Stimulated activated naive CD8-positive, alpha-beta T cell treated with anti-CD3 and anti-CD28 coated beads, Interleukin-15, amount 100 ng/mL, for 72 hours (primary cell): ENCODE results near the gene CAPN11.
A peak's percentile ranks its signal among the peaks of the same experiment; 100 is the strongest.

Experiments used
- ATAC-seq: fragments of 150-1000 bp; cut with Tn5 transposase; 2 replicates; pipeline ENCODE4 v1.10.0; 2021; ENCODE audit warnings: mild to moderate bottlenecking, moderate library complexity
- DNase-seq, 2 donors: peaks; one replicate each; pipeline ENCODE4 v3.0.0; 2021 to 2022
- H3K27ac Mint-ChIP-seq, 2 donors: one replicate each; pipeline ENCODE4 v1.8.0; 2022; ENCODE audit warnings: mild to moderate bottlenecking in 2 of 2, mixed read lengths in 2 of 2, moderate library complexity in 2 of 2
- H3K27me3 Mint-ChIP-seq: one replicate; pipeline ENCODE4 v1.8.0; 2022; ENCODE audit warnings: mixed read lengths
- H3K4me1 Mint-ChIP-seq: one replicate; pipeline ENCODE4 v1.8.0; 2022; ENCODE audit warnings: mild to moderate bottlenecking, mixed read lengths
- H3K4me3 Mint-ChIP-seq, 2 donors: one replicate each; pipeline ENCODE4 v1.8.0; 2022; ENCODE audit warnings: mild to moderate bottlenecking in 2 of 2, mixed read lengths in 2 of 2, moderate library complexity in 1 of 2
- H3K9me3 Mint-ChIP-seq, 2 donors: one replicate each; pipeline ENCODE4 v1.8.0; 2022; ENCODE audit warnings: mixed read lengths in 2 of 2

CAPN11 gene

GRCh38 chr6:44158770-44159228, at the start of gene CAPN11:
Gene CAPN11 (plus strand): TSS chr6:44158820. CDS start chr6:44158849, 29 bp downstream.
- no peaks in the 10 kb centered on the region for H3K9me3 Mint-ChIP-seq
- H3K4me1 Mint-ChIP-seq: peaks cover 15% of the 10 kb centered on the region
- H3K4me3 Mint-ChIP-seq: no peak within 1 kb of the TSS
- DNase-seq (no peak), ATAC-seq (no peak)
- peaks cover 8% of the 10 kb centered on the region for H3K27me3 Mint-ChIP-seq
- H3K27ac Mint-ChIP-seq: no peak within 1 kb of the TSS

- DNase-seq: no peak
- ATAC-seq: no peak
- Mint-ChIP-seq H3K27me3 (no peaks in the 10 kb centered on the region), H3K4me3 (no peak overlapping the region), H3K27ac (peak overlapping the region in 1 of 2 donors; percentile 10), H3K4me1 (peaks cover 5% of the 10 kb centered on the region), H3K9me3 (no peaks in the 10 kb centered on the region)
Observed at GRCh38 chr6:44109212-44109611, 49.4 kb upstream of the CAPN11 start.

DNA sequence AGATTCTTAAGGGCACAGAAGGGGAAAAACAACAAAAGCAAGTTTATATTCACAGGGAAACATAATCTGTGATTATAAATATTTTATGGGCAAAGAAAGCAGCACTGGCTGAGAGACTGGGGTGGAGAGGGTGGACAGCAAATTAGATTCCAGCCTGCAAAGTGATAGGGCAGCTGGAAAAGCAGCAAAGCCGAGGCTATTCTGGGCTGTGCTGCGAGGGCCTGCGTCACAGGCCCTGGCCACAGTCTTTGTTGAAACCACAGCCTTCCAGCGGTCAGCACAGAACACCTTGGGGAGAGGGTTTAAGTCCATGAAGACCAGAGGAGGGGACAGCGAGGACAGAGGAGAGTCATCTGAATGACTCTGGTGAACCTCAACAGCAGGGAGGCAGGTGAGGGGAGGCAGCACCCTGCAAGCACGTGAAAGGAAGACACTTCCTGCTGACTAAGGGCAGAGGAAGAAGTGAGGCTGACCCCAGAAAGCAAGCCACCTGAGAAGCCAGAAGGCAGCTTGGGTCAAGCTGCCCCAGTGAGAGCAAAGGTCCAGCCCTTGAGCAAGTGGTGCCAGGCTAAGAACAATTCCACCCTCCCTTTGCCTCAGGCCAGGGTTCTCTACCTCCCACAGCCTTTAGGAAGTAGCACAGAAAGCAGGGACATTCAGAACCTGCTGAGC, 48.5 kb upstream of the CAPN11 start:
- H3K27me3 Mint-ChIP-seq: no peaks in the 10 kb centered on the region
- H3K27ac Mint-ChIP-seq: peak overlapping the region in 1 of 2 donors; percentile 56
- ATAC-seq: no peak
- H3K4me3 Mint-ChIP-seq: no peak overlapping the region
- no peak for DNase-seq
- H3K9me3 Mint-ChIP-seq: no peaks in the 10 kb centered on the region
- peaks cover 5% of the 10 kb centered on the region for H3K4me1 Mint-ChIP-seq

GRCh38 chr6:44110966-44111365, 47.7 kb upstream of the CAPN11 start:
- H3K4me1 Mint-ChIP-seq: peaks cover 8% of the 10 kb centered on the region
- H3K9me3 Mint-ChIP-seq: no peaks in the 10 kb centered on the region
- no peak for DNase-seq
- no peaks in the 10 kb centered on the region for H3K27me3 Mint-ChIP-seq
- no peak for ATAC-seq
- no peak overlapping the region for H3K27ac Mint-ChIP-seq
- H3K4me3 Mint-ChIP-seq: no peak overlapping the region

DNA sequence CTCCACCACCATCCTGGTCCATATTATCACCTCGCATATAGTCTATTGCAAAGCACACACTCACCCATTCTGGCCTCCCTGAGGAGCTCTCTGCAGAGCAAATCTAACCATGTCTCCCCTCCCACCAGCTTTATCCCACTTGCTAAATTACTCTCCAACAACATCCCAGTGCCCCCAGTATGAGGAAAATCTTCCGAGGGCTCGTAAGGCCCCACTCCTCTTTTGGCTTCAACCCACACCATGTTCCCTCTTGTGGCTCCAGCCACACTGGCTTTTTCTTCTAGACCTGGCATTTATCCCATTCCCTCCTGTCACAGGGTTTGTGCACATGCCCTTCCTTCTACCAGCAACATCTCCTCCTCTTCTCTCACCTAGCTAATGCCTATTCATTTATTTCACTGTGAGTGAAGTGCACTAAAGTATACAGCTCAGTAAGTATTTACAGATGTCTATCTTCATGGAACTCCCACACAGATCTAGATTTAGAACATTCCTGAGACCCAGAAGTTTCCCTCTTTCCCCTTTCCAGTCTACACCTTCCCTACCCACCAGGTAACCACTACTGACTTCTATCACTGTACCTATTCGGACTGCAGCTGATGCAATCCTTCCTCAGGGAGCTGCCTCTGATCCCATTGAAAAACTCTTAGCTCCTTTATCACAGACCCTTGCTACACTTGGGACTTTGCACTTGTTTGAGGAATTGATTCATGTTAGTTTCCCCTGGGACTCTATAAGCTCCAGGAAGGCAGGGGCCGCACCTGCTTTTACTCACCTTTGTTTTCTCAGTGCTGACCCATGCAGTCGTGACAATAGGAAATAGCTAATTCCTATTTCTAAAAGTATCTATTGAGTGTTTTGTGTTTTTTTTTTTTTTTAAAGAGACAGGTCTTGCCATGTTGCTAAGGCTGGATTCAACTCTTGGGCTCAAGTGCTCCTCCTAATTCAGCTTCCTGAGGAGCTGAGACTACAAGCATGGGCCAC, 46.9 kb upstream of the CAPN11 start:
- DNase-seq (no peak), ATAC-seq (no peak)
- Mint-ChIP-seq H3K4me3 (no peak overlapping the region), H3K4me1 (peaks cover 12% of the 10 kb centered on the region), H3K9me3 (no peaks in the 10 kb centered on the region), H3K27me3 (no peaks in the 10 kb centered on the region), H3K27ac (no peak overlapping the region)

DNA sequence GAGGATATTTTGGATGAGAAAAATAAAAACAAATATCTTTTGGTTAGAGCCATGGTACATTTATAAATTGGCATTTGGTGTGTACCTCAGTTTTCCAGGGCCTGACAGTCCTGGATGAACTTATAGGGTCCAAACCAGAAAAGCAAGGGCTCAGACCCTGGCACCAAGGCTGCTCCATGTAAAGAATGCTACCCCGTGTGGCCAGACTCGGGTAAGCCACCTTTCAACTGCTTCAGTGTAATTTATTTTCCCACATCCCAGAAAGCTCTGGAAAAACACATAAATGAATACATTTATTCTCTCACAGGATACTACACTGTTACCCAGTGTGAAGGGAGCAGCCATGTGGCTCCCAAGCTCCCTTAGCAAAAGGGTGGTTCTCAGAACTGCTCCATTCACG, 45.2 kb upstream of the CAPN11 start:
- Mint-ChIP-seq H3K4me3 (no peak overlapping the region), H3K9me3 (no peaks in the 10 kb centered on the region), H3K27me3 (no peaks in the 10 kb centered on the region), H3K27ac (no peak overlapping the region), H3K4me1 (peaks cover 26% of the 10 kb centered on the region)
- ATAC-seq (no peak), DNase-seq (no peak)

DNA sequence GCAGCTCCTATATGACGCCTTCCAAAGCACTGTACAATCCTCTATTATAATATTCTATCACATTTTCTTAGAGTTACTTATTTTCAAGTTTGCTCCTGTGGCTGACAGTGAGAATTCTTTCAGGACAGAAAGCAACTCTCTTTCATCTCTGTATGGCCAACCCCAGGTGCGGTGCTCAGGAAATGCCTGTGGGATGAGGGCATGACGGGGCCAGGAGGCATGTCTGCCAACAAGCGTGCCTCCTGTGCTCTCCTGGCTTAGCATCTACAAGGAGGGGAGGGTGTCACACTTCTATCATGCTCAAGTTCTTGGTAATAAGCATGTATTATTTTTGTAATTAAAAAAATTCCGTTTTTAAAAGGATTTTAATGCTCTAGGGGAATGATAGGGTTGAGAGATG, 42.8 kb upstream of the CAPN11 start:
- Mint-ChIP-seq H3K27me3 (no peaks in the 10 kb centered on the region), H3K27ac (peak overlapping the region in 1 of 2 donors; percentile 79), H3K4me1 (peaks cover 41% of the 10 kb centered on the region), H3K9me3 (no peaks in the 10 kb centered on the region), H3K4me3 (no peak overlapping the region)
- no peak for ATAC-seq
- DNase-seq: no peak

- Mint-ChIP-seq H3K9me3 (no peaks in the 10 kb centered on the region), H3K4me1 (peaks cover 49% of the 10 kb centered on the region), H3K27me3 (no peaks in the 10 kb centered on the region), H3K27ac (peak overlapping the region in 1 of 2 donors; percentile 43), H3K4me3 (no peak overlapping the region)
- ATAC-seq (no peak), DNase-seq (no peak)
Observed at GRCh38 chr6:44116641-44117382, 41.8 kb upstream of the CAPN11 start.

DNA sequence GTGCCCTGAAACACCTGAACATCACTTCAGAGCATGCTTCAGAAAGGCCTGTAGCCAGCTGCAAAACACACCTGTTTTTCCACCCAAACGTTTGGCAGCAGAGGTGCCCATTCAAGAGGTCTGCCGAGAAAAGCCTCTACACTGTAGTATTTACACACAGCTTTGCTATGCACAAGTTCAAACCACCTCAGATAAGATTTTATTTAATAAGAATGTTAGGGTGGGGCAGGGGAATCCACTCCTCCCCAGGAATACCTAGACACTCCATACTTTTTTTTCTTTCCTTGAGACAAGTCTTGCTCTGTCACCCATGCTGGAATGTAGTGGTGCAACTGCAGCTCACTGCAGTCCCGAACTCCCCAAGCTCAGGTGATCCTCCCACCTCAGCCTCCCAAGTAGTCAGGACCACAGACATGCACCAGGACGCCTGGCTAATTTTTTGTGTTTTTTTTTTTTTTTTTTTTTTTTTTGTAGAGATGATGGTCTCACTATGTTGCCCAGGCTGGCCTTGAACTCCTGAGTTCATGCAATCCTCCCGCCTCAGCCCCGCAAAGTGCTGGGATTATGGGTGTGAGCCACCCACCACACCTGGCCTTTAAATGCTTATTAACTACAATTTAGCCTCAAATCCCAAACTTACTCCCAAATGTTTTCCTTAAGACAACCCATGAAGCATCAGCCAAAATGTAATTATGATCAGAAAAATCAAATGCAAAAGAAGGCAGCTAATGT, 41.1 kb upstream of the CAPN11 start:
- Mint-ChIP-seq H3K27ac (peak overlapping the region in 1 of 2 donors; percentile 43), H3K27me3 (no peaks in the 10 kb centered on the region), H3K4me1 (peaks cover 55% of the 10 kb centered on the region), H3K9me3 (no peaks in the 10 kb centered on the region), H3K4me3 (no peak overlapping the region)
- DNase-seq (no peak), ATAC-seq (no peak)

- ATAC-seq: no peak
- peaks cover 77% of the 10 kb centered on the region for H3K4me1 Mint-ChIP-seq
- no peak overlapping the region for H3K4me3 Mint-ChIP-seq
- H3K9me3 Mint-ChIP-seq: no peaks in the 10 kb centered on the region
- no peak for DNase-seq
- H3K27ac Mint-ChIP-seq: no peak overlapping the region
- H3K27me3 Mint-ChIP-seq: no peaks in the 10 kb centered on the region
Observed at GRCh38 chr6:44119704-44120262, 38.8 kb upstream of the CAPN11 start.

GRCh38 chr6:44120692-44121443, 37.8 kb upstream of the CAPN11 start:
- no peaks in the 10 kb centered on the region for H3K9me3 Mint-ChIP-seq
- no peaks in the 10 kb centered on the region for H3K27me3 Mint-ChIP-seq
- no peak overlapping the region for H3K27ac Mint-ChIP-seq
- H3K4me1 Mint-ChIP-seq: peaks cover 83% of the 10 kb centered on the region
- no peak overlapping the region for H3K4me3 Mint-ChIP-seq
- ATAC-seq (no peak), DNase-seq (no peak)

DNA sequence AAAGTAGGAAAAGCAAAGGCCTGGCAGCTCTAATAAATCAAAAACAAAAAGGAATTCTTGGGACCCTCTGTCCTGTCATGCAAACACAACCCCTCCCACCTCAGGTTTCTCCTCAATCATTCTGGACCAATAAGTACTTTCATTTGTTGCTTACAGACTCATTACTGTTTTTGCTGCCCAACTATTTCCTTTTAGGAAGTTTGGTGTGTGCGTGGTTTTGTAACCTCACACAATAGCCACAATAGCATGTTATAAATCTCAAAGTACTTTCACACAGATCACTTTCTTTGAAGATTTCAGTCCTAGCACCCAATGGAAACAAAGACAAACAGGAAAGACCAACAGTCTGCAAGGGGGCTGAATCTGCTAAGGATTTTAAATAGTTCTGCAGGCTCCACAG, 35.8 kb upstream of the CAPN11 start:
- Mint-ChIP-seq H3K9me3 (no peaks in the 10 kb centered on the region), H3K4me1 (peaks cover 73% of the 10 kb centered on the region), H3K27ac (no peak overlapping the region), H3K4me3 (peak overlapping the region; percentile 58 to 64), H3K27me3 (no peaks in the 10 kb centered on the region)
- DNase-seq (peak in 1 of 2 donors; percentile 36), ATAC-seq (peak; percentile 18)

GRCh38 chr6:44123544-44123943, 35.1 kb upstream of the CAPN11 start:
- no peaks in the 10 kb centered on the region for H3K9me3 Mint-ChIP-seq
- peak overlapping the region in 1 of 2 donors; percentile 31 for H3K27ac Mint-ChIP-seq
- H3K4me1 Mint-ChIP-seq: peaks cover 76% of the 10 kb centered on the region
- H3K27me3 Mint-ChIP-seq: no peaks in the 10 kb centered on the region
- DNase-seq (peak in 1 of 2 donors; percentile 15), ATAC-seq (no peak)
- peak overlapping the region; percentile 58 to 64 for H3K4me3 Mint-ChIP-seq
